HG02642 (cell line): ENCODE measurements around the gene TMEM9B.
"Not testable (repeated sequence)": the region's sequence is repeated elsewhere in the genome, so short reads cannot be mapped to it uniquely, and the experiment has no call there.

ENCODE experiments used
- ATAC-seq: cut with Tn5 transposase; IDR thresholded peaks from one replicate; pipeline ENCODE4 v1.9.1; 2021; ENCODE audit warnings: mild to moderate bottlenecking; ENCODE audit not compliant: unreplicated experiment, poor library complexity

The TMEM9B gene

GRCh38 chr11:8964324-8965320, at the start of gene TMEM9B:
TMEM9B (minus strand) TSS chr11:8964442; CDS start chr11:8964313, 129 bp downstream.
- ATAC-seq: peak; percentile 81

GRCh38 chr11:9013373-9013772, 49.1 kb upstream of the TMEM9B start:
- no peak for ATAC-seq

- not testable (repeated sequence) for ATAC-seq
Observed at GRCh38 chr11:9009538-9009937, 45.3 kb upstream of the TMEM9B start.

GRCh38 chr11:9008661-9009060, 44.4 kb upstream of the TMEM9B start:
- no peak for ATAC-seq

- no peak for ATAC-seq
Observed at GRCh38 chr11:9008011-9008550, 43.8 kb upstream of the TMEM9B start.

- no peak for ATAC-seq
Observed at GRCh38 chr11:9005087-9005486, 40.8 kb upstream of the TMEM9B start.

GRCh38 chr11:9004183-9004926, 40.1 kb upstream of the TMEM9B start:
- peak; percentile 18 for ATAC-seq

- ATAC-seq: peak; percentile 74
Observed at GRCh38 chr11:9003573-9004182, 39.4 kb upstream of the TMEM9B start, which contains the start of gene NRIP3. NRIP3 (minus strand) TSS chr11:9004001; CDS start chr11:9003935, 66 bp downstream.

GRCh38 chr11:9002920-9003572, 38.8 kb upstream of the TMEM9B start:
- no peak for ATAC-seq

GRCh38 chr11:9001736-9002135, 37.5 kb upstream of the TMEM9B start:
- no peak for ATAC-seq

- ATAC-seq: no peak
Observed at GRCh38 chr11:8998017-8998416, 33.8 kb upstream of the TMEM9B start.

- no peak for ATAC-seq
Observed at GRCh38 chr11:8997451-8997850, 33.2 kb upstream of the TMEM9B start.

- ATAC-seq: no peak
Observed at GRCh38 chr11:8989453-8989852, 25.2 kb upstream of the TMEM9B start.

GRCh38 chr11:8988329-8989234, 24.3 kb upstream of the TMEM9B start:
- ATAC-seq: no peak

GRCh38 chr11:8987446-8987845, 23.2 kb upstream of the TMEM9B start:
- ATAC-seq: no peak

GRCh38 chr11:8986772-8987171, 22.5 kb upstream of the TMEM9B start:
- not testable (repeated sequence) for ATAC-seq

GRCh38 chr11:8985462-8985861, 21.2 kb upstream of the TMEM9B start:
- no peak for ATAC-seq

GRCh38 chr11:8983552-8983951, 19.3 kb upstream of the TMEM9B start:
- no peak for ATAC-seq

- no peak for ATAC-seq
Observed at GRCh38 chr11:8980485-8980884, 16.2 kb upstream of the TMEM9B start.
